Esophagus squamous epithelium (tissue), 5 donors: Measurements from ENCODE around the gene OLIG1. TPM values are rescaled to one million over a fixed set of nuclear protein-coding genes. Genes with fewer than 3 reads are reported as not detected.

Experiments used
- DNase-seq: peaks from one replicate; lab custom pipeline; 2025; lab: John Stamatoyannopoulos, UW
- H3K27ac ChIP-seq, 4 donors: fragments of 200-600 bp; sonication (generic); one replicate each; pipeline ENCODE4 v1.5.1; 2016 to 2019; ENCODE audit warnings: mild to moderate bottlenecking in 1 of 4
- H3K27me3 ChIP-seq, 4 donors: fragments of 200-600 bp; sonication (generic); 1 replicate in 3 of 4; 2 replicates in 1 of 4; pipeline versions ENCODE4 v1.5.1 to v1.6.0; 2017 to 2021; ENCODE audit warnings: antibody characterized with exemption in 1 of 4
- H3K36me3 ChIP-seq, 3 donors: fragments of 200-600 bp; sonication (generic); one replicate each; pipeline ENCODE4 v1.5.1; 2016 to 2019
- H3K4me1 ChIP-seq, 3 donors: fragments of 200-600 bp; sonication (generic); one replicate each; pipeline ENCODE4 v1.5.1; 2017 to 2019
- H3K4me3 ChIP-seq, 4 donors: fragments of 200-600 bp; sonication (generic); 1 replicate in 3 of 4; 2 replicates in 1 of 4; pipeline ENCODE4 v1.5.1; 2016 to 2019; ENCODE audit warnings: mild to moderate bottlenecking in 2 of 4, moderate library complexity in 1 of 4
- H3K9me3 ChIP-seq, 3 donors: fragments of 200-600 bp; sonication (generic); one replicate each; pipeline ENCODE4 v1.5.1; 2016 to 2019
- CTCF ChIP-seq, 6 experiments: fragments of 450-650 bp in 4 of 6; fragments of 200-600 bp in 2 of 6; sonication (generic) in 2 of 6; IDR thresholded peaks; one replicate each; pipeline ENCODE4 v1.5.1; 2016 to 2019; ENCODE audit warnings: antibody characterized with exemption in 6 of 6, mild to moderate bottlenecking in 4 of 6, moderate library complexity in 4 of 6
- POLR2A ChIP-seq, 4 donors: fragments of 450-650 bp; IDR thresholded peaks; one replicate each; pipeline ENCODE4 v1.6.1; 2017; ENCODE audit warnings: antibody characterized with exemption in 4 of 4, mild to moderate bottlenecking in 4 of 4, moderate library complexity in 3 of 4
- WGBS, 2 donors: methylation state at CpG; one replicate each; pipeline ENCODE4 v1.1.5; 2018; 5-methylcytosine and 5-hydroxymethylcytosine counted together
- intact Hi-C: fragments of 100-400 bp; cut with DNase I; formaldehyde crosslinking; loops from one replicate; pipeline ENCODE4 v1.15.0; 2022
- total RNA-seq, 4 donors: library from RNA; depleted of rRNA; stranded (reverse); fragments of >200 nt; gene quantifications; one replicate each; pipeline ENCODE4 v1.1.0, GENCODE V29; 2016
- donor health status: DM: yes; HTN: yes; CAD: no.

Gene OLIG1
- total RNA-seq, 4 donors from 2014 or later: not detected

- Histone ChIP-seq H3K4me3 (no peak overlapping the region), H3K36me3 (no peaks in the 10 kb centered on the region), H3K9me3 (no peaks in the 10 kb centered on the region), H3K4me1 (no peaks in the 10 kb centered on the region), H3K27ac (no peak overlapping the region), H3K27me3 (peaks cover 0 to 91% (median 0%) of the 10 kb centered on the region in 4 donors)
- TF ChIP-seq POLR2A (IDR thresholded peaks at IDR 0.05) (no peak), CTCF (IDR thresholded peaks at IDR 0.05) (no peak)
- intact Hi-C loops: no loop called here
- no peak for DNase-seq
- 39 to 56% methylated on average over 1 to 2 of the region's 2 CpGs for WGBS, 2 donors
These were observed 28.0 kb upstream of the OLIG1 start for GRCh38 chr21:33041981-33042380.

GRCh38 chr21:33042812-33043211, 27.1 kb upstream of the OLIG1 start:
- no peak overlapping the region for H3K4me3 ChIP-seq
- WGBS, 2 donors: 30 to 43% methylated on average over 4 of the region's 4 CpGs
- DNase-seq: no peak

GRCh38 chr21:33046455-33046854, 23.5 kb upstream of the OLIG1 start:
- no peaks in the 10 kb centered on the region for H3K36me3 ChIP-seq
- TF ChIP-seq CTCF (IDR thresholded peaks at IDR 0.05) (no peak), POLR2A (IDR thresholded peaks at IDR 0.05) (no peak)
- intact Hi-C loops: no loop called here
- 46 to 66% methylated on average over 3 to 7 of the region's 8 CpGs for WGBS, 2 donors
- peaks cover 0 to 90% (median 0%) of the 10 kb centered on the region in 4 donors for H3K27me3 ChIP-seq
- H3K4me3 ChIP-seq: no peak overlapping the region
- H3K27ac ChIP-seq: no peak overlapping the region
- H3K9me3 ChIP-seq: no peaks in the 10 kb centered on the region
- H3K4me1 ChIP-seq: no peaks in the 10 kb centered on the region
- DNase-seq: no peak

More at GRCh38 chr21:33042812-33043211, 27.1 kb upstream of the OLIG1 start:
- TF ChIP-seq POLR2A (IDR thresholded peaks at IDR 0.05) (no peak), CTCF (IDR thresholded peaks at IDR 0.05) (no peak)
- no peaks in the 10 kb centered on the region for H3K4me1 ChIP-seq
- H3K36me3 ChIP-seq: no peaks in the 10 kb centered on the region
- H3K9me3 ChIP-seq: no peaks in the 10 kb centered on the region
- H3K27me3 ChIP-seq: peaks cover 0 to 91% (median 0%) of the 10 kb centered on the region in 4 donors
- H3K27ac ChIP-seq: no peak overlapping the region
- intact Hi-C loops: no loop called here

GRCh38 chr21:33047231-33047630, 22.7 kb upstream of the OLIG1 start:
- Histone ChIP-seq H3K27me3 (peaks cover 0 to 85% (median 0%) of the 10 kb centered on the region in 4 donors), H3K9me3 (no peaks in the 10 kb centered on the region), H3K4me3 (no peak overlapping the region), H3K36me3 (no peaks in the 10 kb centered on the region), H3K27ac (no peak overlapping the region), H3K4me1 (no peaks in the 10 kb centered on the region)
- no peak for DNase-seq
- intact Hi-C loops: no loop called here
- TF ChIP-seq POLR2A (IDR thresholded peaks at IDR 0.05) (no peak), CTCF (IDR thresholded peaks at IDR 0.05) (no peak)
- 30 to 51% methylated on average over 5 of the region's 5 CpGs for WGBS, 2 donors

- TF ChIP-seq POLR2A (IDR thresholded peaks at IDR 0.05) (no peak), CTCF (IDR thresholded peaks at IDR 0.05) (no peak)
- Histone ChIP-seq H3K27ac (no peak overlapping the region), H3K4me1 (no peaks in the 10 kb centered on the region), H3K27me3 (peaks cover 0 to 74% (median 0%) of the 10 kb centered on the region in 4 donors), H3K9me3 (no peaks in the 10 kb centered on the region), H3K4me3 (no peak overlapping the region), H3K36me3 (no peaks in the 10 kb centered on the region)
- intact Hi-C loops: no loop called here
- DNase-seq: no peak
- 83 to 90% methylated on average over 3 to 14 of the region's 16 CpGs for WGBS, 2 donors
These were observed 18.0 kb upstream of the OLIG1 start for GRCh38 chr21:33051925-33052324.
